HG03520 (cell line): ENCODE data around the gene BNC2.
"Not testable (repeated sequence)": the region's sequence is repeated elsewhere in the genome, so short reads cannot be mapped to it uniquely, and the experiment has no call there.

ENCODE experiments used
- ATAC-seq: cut with Tn5 transposase; IDR thresholded peaks from one replicate; pipeline ENCODE4 v1.9.1; 2021; ENCODE audit warnings: mild to moderate bottlenecking, moderate library complexity; ENCODE audit not compliant: unreplicated experiment

The BNC2 gene, protein sequence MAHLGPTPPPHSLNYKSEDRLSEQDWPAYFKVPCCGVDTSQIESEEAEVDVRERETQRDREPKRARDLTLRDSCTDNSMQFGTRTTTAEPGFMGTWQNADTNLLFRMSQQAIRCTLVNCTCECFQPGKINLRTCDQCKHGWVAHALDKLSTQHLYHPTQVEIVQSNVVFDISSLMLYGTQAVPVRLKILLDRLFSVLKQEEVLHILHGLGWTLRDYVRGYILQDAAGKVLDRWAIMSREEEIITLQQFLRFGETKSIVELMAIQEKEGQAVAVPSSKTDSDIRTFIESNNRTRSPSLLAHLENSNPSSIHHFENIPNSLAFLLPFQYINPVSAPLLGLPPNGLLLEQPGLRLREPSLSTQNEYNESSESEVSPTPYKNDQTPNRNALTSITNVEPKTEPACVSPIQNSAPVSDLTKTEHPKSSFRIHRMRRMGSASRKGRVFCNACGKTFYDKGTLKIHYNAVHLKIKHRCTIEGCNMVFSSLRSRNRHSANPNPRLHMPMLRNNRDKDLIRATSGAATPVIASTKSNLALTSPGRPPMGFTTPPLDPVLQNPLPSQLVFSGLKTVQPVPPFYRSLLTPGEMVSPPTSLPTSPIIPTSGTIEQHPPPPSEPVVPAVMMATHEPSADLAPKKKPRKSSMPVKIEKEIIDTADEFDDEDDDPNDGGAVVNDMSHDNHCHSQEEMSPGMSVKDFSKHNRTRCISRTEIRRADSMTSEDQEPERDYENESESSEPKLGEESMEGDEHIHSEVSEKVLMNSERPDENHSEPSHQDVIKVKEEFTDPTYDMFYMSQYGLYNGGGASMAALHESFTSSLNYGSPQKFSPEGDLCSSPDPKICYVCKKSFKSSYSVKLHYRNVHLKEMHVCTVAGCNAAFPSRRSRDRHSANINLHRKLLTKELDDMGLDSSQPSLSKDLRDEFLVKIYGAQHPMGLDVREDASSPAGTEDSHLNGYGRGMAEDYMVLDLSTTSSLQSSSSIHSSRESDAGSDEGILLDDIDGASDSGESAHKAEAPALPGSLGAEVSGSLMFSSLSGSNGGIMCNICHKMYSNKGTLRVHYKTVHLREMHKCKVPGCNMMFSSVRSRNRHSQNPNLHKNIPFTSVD

DNA sequence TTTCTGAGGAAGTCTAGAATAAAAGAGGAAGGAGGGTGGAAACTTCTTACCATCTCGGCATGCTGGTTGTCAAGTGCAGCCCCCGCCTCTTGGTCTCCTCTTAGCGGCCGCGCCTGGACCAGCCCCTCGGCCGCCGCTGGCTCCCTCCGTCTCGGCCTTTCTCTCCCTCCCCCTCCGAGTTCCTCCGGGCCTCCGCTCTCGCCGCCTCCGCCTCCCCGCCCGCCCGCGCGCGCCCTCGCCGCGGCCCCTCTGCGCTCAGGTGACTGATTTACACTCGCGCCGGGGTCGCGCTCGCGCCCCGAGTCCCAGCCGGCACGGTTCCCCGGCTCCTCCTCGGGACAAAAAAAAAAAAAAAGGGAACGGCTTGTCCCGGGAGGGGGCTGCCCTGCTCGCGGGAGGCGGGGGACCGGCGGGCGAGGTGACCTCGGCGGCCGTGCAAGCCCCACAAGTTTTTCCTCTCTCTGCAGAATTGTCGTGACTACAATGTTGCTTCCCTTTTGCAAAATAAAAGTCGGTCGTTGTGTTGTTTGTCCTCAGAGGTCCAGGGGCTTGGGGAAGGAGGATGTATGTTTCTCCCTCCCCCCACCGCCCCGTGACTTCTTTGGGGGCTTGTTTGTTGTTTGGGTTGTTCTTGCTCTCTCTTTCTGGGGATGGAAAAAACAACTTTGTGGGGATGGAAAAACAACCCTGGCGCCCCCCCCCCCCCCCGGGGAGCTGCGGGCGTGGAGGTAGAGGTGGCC, at the start of gene BNC2:
Gene BNC2, minus strand, starts transcription at position 75 of the 740 bp plus-strand sequence. Its CDS starts 22 bp downstream, at position 53.
- no peak for ATAC-seq

DNA sequence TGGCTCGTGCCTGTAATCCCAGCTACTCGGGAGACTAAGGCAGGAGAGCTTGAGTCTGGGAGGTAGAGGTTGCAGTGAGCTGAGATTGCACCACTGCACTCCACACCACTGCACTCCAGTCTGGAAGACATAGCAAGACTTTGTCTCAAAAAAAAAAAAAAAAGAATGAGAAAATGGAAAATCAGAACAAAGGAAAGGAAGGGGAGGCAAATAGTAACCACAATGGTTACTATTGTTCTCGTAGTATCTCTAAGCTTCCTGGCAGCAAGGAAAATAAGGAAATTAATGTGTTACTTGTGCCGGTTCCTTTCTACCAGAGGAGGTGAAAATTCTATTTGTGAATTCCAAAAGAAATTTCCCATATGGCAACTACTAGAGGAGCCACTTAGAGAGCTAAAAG, 48.5 kb upstream of the BNC2 start:
- ATAC-seq: no peak

DNA sequence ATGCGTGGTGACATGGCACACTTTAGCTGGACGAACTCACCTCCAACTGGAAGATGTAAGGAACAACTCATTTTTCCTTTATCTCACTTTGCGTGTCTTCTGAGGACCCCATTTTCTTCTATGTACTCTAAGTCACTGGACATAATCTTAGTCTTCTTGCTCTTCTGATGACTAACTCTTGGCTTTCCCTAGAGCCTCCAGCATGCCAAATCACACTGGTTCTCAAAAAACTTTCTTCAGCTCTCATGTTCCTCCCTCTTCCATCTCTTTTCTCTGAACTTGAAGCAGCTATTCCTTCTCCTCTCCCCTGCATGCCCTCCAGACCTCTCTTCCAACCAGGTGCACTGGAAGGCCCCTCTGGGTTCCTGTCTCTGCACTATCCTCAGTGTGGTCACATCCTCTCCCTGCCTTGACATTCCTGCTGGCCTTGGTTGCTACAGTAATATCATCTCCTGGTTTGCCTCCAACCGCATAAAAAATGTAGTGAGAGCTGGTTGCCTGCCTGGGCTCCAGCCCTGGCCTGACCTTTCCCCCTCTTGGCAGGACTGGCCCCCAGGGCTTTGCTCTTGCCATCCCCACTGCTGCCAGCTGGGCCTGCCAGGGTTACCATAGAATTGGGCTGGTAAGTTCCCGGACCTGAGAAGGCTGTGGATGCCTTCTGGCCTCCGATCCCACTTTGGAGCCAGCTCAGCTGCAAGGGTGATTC, 44.8 kb upstream of the BNC2 start:
- ATAC-seq: no peak

DNA sequence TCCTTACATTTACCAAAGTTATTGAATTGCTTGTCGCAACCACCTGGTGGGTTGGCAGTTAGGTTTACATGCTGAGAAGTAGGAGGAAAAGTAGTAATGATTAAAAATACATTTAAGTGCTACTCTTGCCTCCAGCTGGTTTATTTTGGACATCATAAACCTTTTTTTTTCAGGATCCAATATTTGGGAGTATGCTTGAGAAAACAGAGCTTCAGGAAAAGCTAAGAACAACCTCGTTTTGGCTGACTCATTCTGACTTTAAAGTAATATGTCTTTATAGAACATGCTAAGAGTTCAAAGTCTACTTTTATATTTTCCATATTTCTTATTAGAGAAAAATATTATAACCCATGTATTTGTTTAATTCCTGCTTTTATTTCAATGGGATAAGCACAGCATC, 41.7 kb upstream of the BNC2 start:
- no peak for ATAC-seq

DNA sequence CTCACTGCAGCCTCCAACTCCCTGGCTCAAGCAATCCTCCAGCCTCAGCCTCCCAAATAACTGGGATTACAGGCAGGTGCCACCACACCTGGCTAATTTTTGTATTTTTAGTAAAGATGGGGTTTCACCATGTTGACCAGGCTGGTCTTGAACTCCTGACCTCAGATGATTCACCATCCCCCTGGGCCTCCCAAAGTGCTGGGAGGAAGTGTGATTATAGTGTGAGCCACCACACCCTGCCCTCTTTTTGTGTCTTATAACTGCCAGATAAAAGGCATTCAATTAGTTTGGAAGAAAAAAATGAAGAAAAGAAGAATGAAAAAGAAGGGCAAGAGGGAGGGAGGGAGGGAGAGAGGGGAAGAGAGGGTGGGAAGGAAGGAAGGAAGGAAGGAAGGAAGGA, 37.7 kb upstream of the BNC2 start:
- ATAC-seq: not testable (repeated sequence)

DNA sequence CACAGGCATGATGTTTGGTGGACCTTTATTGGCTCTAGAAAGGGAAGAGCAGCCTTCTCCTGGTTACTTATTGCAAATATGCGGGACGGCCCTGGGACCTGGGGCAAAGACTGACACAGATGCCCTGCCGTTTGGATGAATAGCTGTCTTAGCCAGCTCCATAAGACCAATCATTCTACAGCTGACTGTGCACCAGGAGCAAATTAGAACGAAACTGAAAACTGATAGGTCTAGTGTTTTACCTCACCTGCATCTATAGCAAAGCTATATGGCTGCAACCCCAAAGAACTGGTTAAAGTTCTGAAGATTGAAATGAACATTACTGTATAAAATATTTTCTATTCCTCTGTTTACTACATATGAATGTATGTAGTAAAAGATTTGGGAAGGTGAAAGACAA, 34.2 kb upstream of the BNC2 start:
- no peak for ATAC-seq

DNA sequence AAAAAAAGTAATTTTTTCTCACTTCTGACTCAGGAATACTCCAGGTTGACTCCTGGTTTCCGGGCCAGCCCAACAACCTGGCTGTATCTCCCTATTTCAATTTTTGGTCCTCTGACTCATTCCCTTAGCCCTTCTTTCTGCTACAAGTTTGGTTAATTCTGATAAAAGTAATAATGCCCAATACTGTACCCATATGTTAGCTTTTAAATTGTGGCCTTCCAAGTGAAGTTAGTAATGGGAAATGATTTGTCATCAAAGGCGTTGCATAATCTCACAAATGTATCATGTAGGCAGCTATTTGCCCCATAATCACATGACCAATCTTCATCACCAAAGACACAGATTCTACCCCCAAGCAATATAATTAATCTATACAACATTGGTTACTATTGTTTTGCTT, 31.1 kb upstream of the BNC2 start:
- no peak for ATAC-seq

DNA sequence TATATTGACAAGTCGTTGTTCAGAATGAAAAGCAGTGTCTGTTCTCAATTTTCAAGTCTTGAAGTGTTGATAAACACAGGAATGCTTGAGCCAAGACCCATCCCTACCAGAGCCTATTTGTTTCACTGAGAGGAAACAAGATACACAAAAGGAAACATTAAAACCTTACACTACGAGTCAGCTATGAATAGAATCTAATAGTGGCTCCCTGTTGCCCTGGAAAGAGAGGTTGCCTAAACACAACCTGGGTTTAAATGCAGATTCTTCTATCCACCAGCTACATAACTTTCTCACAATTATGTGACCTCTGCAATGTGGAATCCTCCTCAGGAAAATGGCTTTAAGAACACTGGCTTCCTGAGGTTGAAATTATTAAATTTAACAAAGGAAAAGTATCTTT, 29.1 kb upstream of the BNC2 start:
- no peak for ATAC-seq

DNA sequence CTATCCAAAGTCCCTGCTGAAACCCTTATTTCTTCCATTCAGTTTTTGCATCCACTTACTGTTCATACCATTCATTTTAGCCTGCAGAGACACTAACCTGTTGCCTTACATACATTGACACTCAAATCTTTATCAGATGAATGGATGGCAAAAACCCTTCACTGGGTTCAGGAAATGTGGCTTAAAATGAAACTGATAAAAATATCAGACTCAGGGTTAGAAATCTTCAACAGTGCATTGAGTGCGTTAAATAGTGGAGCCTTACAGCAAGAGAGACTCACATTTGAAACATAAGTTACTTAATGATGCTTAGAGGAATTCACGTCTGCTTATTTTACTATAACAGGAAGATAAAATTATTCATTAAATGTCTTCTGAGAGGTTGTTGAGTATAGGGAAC, 28.0 kb upstream of the BNC2 start:
- no peak for ATAC-seq

DNA sequence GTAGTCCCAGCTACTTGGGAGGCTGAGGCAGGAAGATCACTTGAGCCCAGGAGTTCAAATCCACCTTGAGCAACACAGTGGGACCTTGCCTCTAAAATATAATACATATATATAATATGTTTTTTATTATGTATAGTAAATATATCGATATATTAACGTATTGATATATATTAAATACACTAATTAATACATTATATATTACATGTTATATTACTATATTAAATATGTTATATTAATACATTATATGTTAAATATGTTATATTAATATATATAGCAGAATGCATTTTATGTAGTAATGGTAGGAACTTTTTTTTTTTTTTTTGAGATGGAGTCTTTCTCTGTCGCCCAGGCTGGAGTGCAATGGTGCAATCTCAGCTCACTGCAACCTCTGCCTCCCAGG, 18.1 kb upstream of the BNC2 start:
- ATAC-seq: no peak

DNA sequence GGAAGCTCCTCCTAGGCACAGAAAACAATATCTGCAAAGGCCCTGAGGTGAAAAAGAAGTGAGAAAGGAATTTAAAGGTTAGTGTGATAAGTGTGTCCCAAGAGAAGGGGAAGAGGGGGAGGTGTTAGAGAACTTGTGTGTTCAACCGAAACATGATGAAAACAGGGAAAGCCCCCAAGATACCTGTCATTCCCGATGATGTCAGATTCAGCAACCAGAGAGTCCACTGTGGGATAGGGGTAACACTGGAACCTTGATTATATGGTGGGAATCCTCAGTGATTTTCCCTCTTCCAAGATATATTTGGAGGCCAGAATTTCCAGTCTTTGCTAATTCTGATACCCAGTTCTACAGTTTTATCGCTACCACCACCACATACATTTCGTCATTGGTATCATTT, 15.5 kb upstream of the BNC2 start:
- no peak for ATAC-seq

DNA sequence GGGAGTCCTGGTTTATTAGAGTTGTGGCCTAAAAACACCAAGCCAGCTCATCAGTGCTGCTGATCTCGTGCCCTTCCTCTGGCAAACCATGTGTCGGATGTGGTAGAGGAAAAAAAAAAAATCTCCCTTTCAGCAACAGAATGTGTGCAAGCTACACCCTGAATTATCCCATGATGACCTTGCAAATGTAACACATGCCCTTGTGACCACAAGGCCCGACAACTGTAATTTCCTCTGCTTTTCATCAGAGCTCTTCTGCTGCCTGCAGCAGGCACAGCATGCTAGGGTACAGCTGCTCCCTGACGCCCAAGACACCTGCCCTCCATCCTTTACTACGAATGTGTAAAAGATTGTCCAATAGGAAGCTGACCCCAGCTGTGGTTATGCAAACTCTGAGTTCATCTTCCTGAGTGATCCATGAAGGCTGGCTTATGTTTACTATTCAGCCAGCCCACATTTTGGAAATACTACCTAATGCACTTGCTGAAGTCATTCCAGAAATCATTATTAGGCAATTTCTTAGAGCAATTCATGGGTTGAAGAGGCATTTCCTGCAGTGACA, 14.6 kb upstream of the BNC2 start:
- no peak for ATAC-seq

DNA sequence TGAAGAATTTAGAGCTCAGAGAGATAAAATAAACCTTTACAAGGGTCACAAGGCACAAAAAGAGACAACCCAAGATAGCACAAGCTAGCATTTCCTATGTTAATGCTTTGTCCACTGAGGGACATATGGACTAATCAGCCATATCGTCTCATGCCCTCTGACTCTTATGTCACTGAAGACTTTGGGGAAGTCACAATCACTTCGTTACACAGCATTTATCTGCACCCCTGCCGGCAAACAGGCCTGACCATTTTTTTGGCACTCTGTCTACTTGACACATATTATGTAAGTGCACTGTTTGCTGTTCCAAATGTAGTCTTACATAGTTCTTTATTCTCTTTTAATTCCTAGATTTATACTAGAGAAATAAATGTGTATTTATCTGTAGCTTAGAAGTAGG, 13.9 kb upstream of the BNC2 start:
- no peak for ATAC-seq

DNA sequence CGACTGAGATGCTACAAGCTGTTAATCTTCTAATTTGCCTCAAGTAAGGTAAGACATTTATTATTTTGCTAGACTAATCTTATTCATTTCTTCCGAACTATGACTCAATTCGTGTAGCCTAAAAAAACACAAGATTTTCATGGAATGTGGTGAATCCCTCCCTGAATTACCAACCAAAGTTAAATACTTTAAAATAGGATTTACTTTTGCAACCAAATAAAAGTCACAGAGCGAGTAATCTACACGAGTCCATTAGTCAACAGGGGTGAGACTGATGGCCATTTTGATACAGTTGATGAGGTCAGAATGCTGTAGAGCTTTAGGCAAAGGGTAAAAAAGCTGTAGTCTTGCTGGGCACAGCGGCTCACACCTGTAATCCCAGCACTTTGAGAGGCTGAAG, 13.1 kb upstream of the BNC2 start:
- ATAC-seq: no peak

DNA sequence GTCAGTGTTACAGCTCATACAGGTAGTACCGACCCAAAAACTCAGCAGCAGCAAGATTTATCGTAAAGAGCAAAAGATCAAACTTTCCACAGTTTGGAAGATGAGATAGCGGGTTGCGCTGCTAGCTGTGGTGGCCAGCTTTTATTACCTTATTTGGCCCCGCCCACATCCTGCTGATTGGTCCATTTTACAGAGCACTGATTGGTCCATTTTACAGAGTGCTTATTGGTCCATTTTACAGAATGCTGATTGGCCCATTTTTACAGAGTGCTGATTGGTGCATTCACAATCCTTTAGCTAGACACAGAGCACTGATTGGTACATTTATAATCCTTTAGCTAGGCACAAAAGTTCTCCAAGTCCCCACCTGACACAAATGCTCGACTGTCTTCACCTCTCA, 12.0 kb upstream of the BNC2 start:
- not testable (repeated sequence) for ATAC-seq

DNA sequence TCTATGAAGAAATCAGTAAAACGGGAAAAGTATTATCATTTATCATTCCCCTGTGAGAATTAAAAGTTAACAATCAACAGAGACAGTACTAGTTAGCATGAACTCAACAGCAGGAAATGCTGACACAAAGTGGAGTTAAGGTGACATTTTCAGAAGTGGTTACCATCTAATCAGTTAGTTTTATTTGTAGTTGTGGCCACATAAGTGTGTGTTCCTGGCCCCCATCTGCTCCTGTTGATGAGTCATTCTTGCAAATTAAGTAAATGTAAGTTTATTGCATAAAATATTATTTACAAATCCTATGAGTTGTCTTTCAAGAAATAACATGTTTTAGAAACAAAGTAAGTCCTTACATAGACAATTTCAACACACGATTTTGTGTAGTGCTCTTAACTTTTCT, 8.9 kb upstream of the BNC2 start:
- ATAC-seq: no peak

DNA sequence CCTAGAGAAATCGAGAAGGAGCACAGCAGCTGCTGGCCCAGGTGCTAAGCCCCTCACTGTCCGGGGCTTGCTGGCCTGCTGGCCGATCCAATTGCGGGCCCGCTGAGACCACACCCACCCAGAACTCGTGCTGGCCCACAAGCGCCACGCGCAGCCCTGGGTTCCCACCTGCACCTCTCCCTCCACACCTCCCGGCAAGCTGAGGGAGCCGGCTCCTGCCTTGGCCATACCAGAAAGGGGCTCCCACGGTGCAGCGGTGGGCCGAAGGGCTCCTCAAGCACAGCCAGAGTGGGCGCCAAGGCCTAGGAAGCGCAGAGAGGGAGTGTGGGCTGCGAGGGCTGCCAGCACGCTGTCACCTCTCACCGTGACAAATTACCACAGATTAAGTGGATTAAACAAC, 6.8 kb upstream of the BNC2 start:
- ATAC-seq: no peak

DNA sequence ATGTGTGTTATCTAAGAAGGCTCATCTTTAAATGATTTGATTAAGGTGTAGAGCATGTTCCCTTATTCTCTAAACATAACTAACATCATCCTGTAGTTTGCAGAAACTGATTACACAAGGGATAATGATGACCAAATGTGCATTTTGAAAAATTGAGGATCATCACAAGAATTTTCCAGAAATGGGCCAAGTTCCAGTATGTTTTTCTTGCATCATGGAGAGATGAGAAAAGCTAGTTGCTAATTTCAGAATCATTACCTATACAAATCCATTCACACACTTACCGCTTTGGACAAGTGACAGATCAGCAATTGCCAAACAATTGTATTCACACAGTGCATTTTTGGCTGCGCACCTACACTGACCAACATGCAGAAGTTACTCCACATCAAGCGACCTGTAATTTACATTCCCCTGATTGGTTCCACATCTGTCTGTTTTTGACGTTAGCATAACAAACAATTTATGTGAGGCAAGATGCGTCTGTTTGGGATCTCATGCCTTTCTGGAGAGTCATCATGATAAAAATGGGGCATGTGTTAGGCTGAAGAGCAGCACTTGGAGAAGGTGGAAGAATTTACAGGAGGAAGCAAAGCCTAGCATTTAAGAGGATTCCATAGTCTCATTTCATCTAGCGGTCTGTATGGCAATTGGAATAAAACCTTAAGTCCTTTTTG, 2.8 kb upstream of the BNC2 start:
- ATAC-seq: no peak

DNA sequence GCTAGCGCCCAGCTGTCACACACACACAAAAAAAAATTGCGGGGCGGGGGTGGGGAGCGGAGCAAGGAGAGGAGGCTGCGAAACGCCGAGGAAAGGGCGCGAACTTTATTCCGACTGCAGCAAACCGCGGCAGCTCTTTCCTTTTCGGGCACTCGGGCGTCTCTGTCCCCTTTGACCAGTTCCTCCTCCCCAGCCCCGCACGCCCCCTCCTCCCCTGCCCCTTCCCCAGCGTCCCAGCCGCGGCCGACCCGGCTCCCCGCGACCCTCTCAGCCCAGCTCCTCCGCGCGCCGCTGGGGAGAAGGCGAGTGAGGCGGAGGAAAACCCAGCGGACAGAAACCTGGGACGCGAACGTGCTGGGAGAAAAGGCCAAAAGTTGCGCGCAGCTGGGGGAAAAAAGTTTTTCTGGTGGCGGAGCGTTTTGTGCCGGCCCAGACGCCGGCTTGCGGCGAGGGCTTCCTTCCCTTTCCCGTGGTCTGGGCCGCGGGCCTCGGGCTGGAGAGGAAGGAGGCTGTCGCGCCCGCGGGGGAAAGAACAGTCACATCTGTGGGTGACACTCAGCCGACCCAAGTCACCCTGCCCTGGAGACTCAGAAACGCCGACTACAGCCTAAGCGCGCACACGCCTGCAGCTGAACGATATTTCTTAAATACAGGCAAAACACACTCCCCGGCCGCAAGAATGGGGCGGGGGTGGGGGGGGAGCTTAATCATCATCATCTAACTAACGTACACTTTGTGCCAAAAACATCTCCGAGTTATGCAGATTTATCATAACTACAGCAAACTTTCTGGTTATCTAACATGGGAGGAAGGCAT, 1.1 kb upstream of the BNC2 start:
- ATAC-seq: no peak
